GM19240 (cell line): ENCODE measurements around the gene ABCB11.
"Not testable (repeated sequence)": the region's sequence is repeated elsewhere in the genome, so short reads cannot be mapped to it uniquely, and the experiment has no call there.

Experiments
- DNase-seq: peaks from one replicate; pipeline ENCODE4 v3.0.0; 2011; ENCODE audit warnings: low spot score; ENCODE audit not compliant: insufficient read length

ABCB11 gene

GRCh38 chr2:169031202-169031601 is at the start of gene ABCB11:
TSS of gene ABCB11 (minus strand) at chr2:169031324. CDS start at chr2:169018125, 13,199 bp downstream.
- no peak for DNase-seq

DNA sequence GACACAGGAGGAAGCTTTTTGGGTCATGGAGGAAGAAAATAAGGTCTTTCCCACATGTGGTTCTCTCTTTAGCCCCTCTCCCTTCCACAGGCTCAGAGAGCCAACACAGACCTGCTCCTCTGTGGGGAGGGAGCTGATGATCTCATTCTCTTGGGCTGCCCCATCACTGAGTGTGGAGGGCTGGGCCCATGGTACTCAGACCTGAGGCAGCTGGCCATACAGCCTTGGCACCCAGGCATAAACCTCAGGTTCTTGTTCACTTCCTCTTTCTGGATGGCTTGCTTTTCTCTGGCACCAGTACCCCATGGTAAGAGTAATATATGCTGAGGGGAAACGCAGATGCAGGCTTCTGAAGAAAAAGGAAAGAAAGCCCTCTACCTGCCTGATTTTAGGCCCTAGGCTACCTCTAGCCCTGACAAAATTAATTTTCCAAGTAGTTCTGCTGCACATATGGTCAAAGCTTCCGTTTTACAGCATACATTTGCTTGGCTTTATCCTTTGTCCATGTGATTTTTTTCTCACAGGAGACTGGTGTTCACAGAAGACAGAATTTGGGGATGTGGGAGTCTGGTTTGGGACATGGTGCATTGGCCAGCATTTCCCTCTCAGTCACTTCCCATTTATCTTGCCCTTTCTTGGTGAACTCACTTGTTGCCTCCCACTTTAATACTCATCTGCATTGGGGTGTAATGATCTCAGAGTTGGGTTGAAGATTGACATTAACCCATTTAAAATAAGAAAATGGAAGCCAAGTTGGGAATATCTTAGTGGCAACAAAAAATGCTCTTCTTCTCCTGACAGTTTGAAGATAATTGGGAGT is 49.3 kb upstream of the ABCB11 start:
- no peak for DNase-seq

DNA sequence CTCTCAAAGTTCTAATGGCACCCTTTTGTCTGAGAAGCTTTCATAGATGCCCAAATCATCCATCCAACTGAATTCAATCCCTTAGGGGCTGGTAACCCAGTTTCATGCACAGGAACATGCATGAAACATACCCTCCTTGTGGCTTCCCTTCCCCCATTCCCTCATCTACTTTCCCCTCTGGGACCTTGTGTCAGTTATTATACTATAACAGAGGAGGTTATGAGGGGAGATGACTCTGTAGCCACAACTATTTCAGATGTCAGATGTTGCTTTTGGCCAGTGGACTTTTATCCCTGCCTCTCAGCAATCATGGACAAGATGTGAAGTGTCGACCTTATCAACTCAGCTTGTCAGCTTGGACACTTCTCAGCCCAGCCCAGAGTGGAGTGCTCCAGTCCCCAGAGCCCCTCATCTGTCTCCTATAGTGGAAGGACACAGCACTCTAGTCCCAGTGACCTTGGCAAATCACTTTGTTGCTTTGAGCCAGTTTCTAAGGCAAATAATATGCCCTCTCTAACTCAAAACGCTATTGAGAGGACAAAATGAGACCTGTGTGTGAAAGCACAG is 46.6 kb upstream of the ABCB11 start:
- DNase-seq, result no peak

GRCh38 chr2:169073963-169074751 is 43.0 kb upstream of the ABCB11 start:
- no peak for DNase-seq

DNA sequence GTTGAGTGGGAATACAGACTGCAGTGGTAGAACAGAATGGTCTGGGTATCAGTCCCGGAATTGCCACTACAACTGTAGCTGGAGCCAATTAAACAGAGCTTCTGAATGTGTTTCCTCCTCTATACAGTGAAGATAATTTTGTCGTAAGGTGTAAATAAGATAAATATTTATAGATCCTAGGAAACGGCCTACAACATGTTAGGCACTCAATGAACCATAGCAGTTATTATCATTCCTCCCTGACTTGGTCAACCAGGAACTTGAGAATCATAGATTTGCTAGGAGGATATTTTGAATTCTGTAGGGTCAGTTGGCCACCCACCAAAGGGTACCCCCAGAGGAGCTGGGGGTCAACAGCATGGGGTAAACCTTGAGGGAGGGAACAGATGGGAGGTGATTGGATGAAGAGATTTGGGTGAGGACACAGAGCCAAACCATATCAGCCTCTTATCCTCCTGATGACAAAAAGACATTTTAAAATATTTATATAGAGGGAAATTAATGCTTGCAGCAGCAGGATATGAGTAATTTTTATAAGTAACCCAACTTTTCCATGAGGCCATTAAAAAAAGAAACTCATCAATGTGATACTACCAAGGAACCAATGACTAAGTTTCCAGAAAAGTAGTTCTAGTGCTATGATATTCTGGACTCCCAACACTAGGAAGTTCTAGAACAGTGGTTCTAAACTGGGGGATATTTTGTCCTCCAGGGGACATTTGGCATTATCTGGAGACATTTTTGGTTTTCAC is 42.3 kb upstream of the ABCB11 start:
- DNase-seq, result no peak

GRCh38 chr2:169072163-169072925 is 41.2 kb upstream of the ABCB11 start:
- DNase-seq, result no peak

- DNase-seq, result no peak
These were observed 40.3 kb upstream of the ABCB11 start for GRCh38 chr2:169071455-169071854.

GRCh38 chr2:169069833-169070232 is 38.7 kb upstream of the ABCB11 start:
- no peak for DNase-seq

DNA sequence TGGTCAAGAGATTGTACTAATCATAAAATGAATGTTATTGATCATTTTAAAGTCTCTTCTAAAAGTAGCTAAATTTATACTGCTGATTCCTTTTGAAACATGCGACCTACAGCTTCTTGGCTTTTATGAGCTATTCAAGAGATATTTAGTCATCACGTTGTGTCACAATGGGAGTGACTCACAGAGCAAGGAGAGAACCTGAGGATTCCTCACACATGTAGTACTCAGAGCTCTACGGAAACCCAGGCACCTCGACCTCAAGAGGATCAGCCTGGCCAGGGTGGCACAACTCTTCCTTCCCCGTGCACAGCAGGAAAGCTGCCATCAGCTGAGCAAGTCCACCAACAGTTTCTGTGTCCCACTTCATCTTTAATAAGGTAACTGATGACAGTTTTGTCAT is 38.2 kb upstream of the ABCB11 start, which contains the start of gene DHRS9:
Gene DHRS9 (plus strand): TSS at position 223 of the 400 bp plus-strand sequence. CDS start 12,019 bp downstream, outside the sequence.
- no peak for DNase-seq

GRCh38 chr2:169066897-169067296 is 35.8 kb upstream of the ABCB11 start:
- DNase-seq, result no peak

GRCh38 chr2:169065864-169066517 is 34.9 kb upstream of the ABCB11 start:
- DNase-seq, result no peak

DNA sequence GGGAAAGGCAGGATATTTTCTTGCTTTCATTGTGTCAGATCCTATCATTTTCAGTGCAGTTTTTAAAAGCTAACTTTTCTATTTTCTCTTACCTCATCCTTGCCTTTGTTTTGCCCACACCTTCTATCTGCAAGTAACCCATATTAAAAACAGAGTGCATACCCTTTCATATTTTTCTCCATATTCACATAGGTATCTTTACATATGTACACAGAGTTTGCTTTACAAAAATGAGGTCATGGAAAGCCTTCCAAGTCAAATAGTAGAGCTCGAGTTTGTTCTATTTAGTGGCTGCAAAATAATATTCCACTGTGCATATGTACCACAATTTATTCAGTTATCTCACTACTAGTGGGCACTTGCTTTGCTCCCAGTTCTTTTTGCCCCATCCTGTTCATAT is 34.3 kb upstream of the ABCB11 start:
- DNase-seq, result no peak

DNA sequence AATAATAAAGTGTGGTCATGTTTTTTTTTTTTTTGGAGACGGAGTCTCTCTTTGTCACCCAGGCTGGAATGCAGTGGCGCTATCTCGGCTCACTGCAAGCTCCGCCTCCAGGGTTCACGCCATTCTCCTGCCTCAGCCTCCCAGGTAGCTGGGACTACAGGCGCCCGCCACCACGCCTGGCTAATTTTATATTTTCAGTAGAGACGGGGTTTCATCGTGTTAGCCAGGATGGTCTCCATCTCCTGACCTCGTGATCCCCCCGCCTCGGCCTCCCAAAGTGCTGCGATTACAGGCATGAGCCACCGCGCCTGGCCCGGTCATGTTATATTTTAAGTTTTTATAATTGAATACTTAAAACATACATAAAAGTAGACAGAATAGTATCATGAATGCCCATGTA is 33.1 kb upstream of the ABCB11 start:
- DNase-seq, result not testable (repeated sequence)

- not testable (repeated sequence) for DNase-seq
These were observed 23.5 kb upstream of the ABCB11 start for GRCh38 chr2:169054575-169054974.

- no peak for DNase-seq
These were observed 19.5 kb upstream of the ABCB11 start for GRCh38 chr2:169050476-169051240.

- DNase-seq, result no peak
These were observed 18.0 kb upstream of the ABCB11 start for GRCh38 chr2:169049142-169049541.

DNA sequence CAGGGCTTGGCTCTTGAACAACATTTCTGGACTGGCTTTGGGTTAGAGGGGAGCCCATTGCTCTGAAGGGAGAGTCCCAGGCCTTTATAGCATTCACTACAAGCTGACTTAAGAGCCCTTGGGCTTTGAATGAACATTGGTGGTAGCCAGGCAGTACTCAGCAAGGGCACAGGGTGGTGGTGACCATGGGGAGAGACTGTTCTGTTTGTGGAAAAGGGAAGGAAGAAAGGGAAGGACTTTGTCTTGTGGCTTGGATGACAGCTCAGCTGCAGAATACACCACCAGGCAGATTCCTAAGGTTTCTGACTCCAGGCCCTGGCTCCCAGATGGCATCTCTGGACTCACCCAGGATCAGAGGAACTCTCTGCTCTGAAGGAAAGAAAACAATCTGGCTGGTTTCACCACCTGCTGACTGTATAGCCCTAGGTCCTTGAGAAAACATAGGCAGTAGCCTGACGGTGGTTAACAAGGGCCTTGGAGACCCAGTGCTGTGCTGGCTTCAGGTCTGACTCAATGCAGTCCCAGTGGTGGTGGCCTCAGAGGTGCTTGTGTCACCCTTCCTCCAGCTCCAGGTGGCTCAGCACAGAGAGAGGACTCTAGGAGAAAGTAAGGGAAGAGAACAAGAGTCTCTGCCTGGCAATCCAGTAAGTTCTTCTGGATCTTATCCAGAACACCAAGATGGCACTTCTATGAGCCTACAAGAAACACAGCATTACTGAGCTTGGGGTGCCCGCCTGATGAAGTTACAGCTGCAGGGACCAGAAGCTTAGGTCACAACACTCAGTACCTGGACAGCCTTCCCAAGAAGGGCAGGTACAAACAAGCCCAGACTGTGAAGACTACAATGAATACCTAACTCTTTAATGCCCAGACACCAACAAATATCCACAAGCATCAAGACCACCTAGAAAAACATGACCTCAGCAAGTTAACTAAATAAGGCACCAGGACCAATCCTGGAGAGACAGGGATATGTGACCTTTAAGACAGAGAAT is 16.4 kb upstream of the ABCB11 start:
- DNase-seq, result no peak
